Activated naive CD8-positive, alpha-beta T cell (primary cell): ENCODE results near the gene TASOR.

Source experiments
- H3K27ac Mint-ChIP-seq: one replicate; pipeline ENCODE4 v1.8.0; 2021; ENCODE audit warnings: mixed read lengths
- H3K27me3 Mint-ChIP-seq: one replicate; pipeline ENCODE4 v1.8.0; 2021; ENCODE audit warnings: mixed read lengths
- H3K36me3 Mint-ChIP-seq: one replicate; pipeline ENCODE4 v1.8.0; 2021; ENCODE audit warnings: mixed read lengths
- H3K4me1 Mint-ChIP-seq: one replicate; pipeline ENCODE4 v1.8.0; 2021; ENCODE audit warnings: low read depth, mixed read lengths
- H3K4me3 Mint-ChIP-seq: one replicate; pipeline ENCODE4 v1.8.0; 2021; ENCODE audit warnings: mild to moderate bottlenecking, mixed read lengths
- H3K9me3 Mint-ChIP-seq: one replicate; pipeline ENCODE4 v1.8.0; 2021; ENCODE audit warnings: low read depth, mixed read lengths

The TASOR gene

DNA sequence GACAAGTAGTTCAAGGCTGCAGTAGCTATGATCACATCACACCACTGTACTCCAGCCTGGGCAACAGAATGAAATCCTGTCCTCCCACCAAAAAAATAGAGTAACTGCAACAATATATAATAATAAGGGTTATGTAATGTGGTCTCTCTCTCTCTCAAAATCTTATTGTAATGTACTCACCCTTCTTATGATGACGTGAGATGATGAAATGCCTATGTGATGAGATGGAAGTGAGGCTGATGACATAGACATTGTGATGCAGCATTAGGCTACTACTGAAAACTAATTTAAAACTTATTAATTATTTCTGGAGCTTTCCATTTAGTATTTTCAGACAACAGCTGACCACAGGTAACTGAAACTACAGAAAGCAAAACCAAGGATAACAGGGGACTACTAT is 27.4 kb downstream of the TASOR start:
- Mint-ChIP-seq H3K27ac (peak overlapping the region; percentile 38), H3K4me3 (no peak overlapping the region), H3K36me3 (peaks cover 38% of the 10 kb centered on the region), H3K27me3 (no peaks in the 10 kb centered on the region), H3K4me1 (peaks cover 36% of the 10 kb centered on the region), H3K9me3 (no peaks in the 10 kb centered on the region)

DNA sequence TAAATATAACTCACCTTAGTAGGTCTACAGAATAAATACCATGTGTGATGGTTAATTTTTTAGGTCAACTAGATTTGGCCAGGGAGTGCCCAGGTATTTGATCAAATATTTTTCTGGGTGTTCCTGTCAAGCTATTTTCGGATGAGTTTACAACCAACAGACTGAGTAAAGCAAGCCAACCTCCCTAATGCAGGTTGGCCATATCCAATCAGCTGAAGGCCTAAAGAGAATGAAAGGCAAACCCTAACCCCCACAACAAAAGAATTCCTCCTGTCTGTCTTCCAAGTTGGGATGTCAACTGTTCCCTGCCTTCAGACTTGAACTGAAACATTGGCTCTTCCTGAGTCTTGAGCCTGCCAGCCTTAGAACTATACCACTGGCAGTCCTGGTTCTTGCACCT is 28.6 kb downstream of the TASOR start:
- H3K4me1 Mint-ChIP-seq, result peaks cover 41% of the 10 kb centered on the region
- H3K4me3 Mint-ChIP-seq, result no peak overlapping the region
- H3K27me3 Mint-ChIP-seq, result no peaks in the 10 kb centered on the region
- H3K9me3 Mint-ChIP-seq, result no peaks in the 10 kb centered on the region
- H3K27ac Mint-ChIP-seq, result peak overlapping the region; percentile 5
- H3K36me3 Mint-ChIP-seq, result peaks cover 35% of the 10 kb centered on the region

DNA sequence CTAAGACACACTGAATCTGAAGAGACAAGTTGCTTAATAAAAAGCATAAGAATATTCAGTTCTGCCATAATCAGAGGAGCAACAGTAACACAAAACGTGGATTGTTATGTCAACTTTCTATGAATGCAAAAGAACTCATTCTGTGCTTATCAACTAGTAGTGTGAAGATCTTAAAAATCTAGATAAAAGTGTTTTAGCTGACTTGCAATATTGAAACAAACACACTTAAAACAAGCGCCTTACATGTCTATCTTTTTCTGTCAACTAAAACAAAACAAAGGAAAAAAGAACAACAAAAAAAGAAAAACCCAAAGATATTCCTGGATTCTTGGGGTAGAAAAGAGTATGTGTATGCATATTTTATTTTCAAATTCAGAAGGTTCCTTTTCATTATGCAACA is 37.7 kb downstream of the TASOR start:
- Mint-ChIP-seq H3K27ac (no peak overlapping the region), H3K9me3 (no peaks in the 10 kb centered on the region), H3K4me3 (no peak overlapping the region), H3K36me3 (peaks cover 15% of the 10 kb centered on the region), H3K4me1 (peaks cover 36% of the 10 kb centered on the region), H3K27me3 (no peaks in the 10 kb centered on the region)

DNA sequence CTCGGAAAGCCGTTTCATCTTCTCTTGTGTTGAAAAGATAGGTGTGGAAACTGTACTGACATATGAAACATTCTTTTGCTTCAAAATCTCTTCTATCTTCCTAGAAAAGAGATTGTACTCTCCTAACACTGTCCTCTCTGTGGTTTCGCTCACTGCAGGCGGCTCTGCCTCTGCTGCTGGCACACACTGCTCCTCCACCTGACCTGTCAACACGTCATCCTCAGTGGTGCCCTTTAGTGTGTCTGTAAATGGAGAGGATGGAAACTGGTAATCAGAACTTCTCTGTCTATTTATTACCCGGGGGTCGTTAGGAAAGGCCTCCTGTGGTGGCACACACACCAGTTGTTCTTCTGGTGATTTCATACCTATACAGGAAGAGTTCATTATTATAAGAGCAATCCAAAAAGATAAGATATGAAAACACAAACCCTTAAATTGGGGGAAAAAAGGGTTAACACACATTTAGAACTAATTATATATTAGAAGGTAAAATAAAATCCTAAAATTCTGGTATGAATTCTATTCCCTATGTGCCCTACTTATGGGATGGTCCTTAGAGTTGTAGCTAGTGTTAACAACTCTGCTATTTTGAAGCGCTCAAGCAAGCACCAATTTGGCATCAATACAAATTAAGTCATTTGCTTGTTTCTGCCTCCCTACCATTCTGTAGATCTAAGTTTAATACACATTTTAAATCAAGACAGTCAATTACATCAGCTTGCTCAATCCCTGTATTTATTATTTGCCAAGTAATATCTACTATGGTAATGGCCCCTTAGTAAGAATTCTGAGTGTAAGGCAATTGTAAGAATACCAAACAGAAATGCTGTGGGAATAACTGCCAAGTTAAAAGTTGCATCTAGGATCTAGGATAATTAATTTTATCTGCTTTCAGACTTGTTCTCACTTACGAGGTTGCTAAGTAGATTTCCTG is 49.2 kb downstream of the TASOR start:
- Mint-ChIP-seq H3K27ac (peak overlapping the region; percentile 9), H3K4me3 (no peak overlapping the region), H3K36me3 (peaks cover 20% of the 10 kb centered on the region), H3K27me3 (no peaks in the 10 kb centered on the region), H3K4me1 (peaks cover 8% of the 10 kb centered on the region), H3K9me3 (no peaks in the 10 kb centered on the region)
